HG03378 (cell line): ENCODE results near the gene OR4F15.
"Not testable (repeated sequence)": the region's sequence is repeated elsewhere in the genome, so short reads cannot be mapped to it uniquely, and the experiment has no call there.

Source experiments
- ATAC-seq: cut with Tn5 transposase; IDR thresholded peaks from one replicate; pipeline ENCODE4 v1.9.1; 2021; ENCODE audit warnings: mild to moderate bottlenecking, moderate library complexity; ENCODE audit not compliant: unreplicated experiment

The OR4F15 gene, protein sequence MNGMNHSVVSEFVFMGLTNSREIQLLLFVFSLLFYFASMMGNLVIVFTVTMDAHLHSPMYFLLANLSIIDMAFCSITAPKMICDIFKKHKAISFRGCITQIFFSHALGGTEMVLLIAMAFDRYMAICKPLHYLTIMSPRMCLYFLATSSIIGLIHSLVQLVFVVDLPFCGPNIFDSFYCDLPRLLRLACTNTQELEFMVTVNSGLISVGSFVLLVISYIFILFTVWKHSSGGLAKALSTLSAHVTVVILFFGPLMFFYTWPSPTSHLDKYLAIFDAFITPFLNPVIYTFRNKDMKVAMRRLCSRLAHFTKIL

DNA sequence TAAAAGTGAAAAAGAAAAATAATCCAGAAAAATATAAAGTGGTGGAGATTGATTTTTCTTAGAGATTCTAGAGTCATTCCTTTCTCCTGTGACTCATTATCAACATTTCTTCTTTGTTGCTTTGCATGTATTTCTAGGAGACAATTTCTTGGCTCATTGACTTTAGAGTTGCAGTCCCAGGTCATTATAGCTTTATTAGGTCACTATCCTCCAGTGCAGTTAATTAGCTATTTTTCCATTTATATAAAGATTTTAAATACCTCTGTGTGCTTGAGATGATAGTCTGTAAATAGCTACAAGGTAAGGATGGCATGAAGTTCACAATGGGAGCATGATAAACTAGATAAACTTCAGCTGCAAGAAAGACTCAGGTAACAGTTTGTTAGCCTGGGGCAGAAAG lies at the start of gene OR4F15:
OR4F15 (plus strand) TSS at position 301 of the 400 bp plus-strand sequence. CDS start 5,985 bp downstream, outside the sequence.
- no peak for ATAC-seq

DNA sequence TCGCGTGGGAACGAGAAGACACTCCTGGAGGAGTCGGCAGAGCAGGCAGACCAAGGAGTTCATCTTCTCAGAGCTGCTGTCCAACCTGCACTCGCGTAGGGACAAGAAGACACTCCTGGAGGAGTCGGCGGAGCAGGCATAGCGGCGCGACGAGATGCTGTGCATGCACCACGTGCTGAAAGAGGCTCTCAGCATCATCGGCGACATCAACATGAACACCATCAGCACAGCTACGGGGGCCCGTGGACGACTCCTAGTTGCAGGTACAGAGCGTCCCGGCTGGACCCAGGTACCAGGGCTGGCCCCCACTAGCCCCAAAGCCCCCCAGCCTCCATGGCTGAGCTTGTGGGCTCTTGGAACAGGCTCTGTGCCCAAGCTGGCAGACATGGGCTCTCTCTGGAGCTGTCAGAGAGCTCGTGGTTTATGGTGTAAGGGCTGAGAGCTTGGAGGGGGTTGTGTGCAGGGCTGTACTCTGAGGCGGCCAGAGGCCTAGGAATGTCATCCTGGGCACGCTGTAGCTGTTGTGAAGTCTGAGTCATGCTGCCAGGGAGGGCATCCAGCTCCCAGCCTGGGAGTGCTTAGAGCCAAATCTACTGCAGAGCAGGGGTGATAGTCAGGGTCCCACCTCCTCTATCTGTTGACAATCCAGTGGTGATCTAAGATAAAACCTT lies 47.2 kb upstream of the OR4F15 start:
- ATAC-seq, result not testable (repeated sequence)

DNA sequence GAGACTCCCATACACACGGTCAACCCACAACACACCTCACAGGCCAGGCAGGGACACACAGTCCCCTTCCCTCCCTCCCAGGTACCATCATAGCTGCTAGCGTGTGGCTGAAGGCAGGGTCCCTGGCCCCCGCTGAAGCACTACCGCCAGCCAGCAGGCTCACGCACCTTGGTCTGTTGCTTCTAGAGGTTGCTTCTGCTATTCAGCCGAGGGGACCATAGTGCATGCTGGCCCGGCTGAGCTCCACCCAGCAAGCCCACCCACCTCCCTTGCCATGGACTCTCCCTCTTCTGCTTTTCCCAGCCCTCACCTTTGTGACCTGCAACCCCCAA lies 46.7 kb upstream of the OR4F15 start:
- ATAC-seq, result not testable (repeated sequence)

DNA sequence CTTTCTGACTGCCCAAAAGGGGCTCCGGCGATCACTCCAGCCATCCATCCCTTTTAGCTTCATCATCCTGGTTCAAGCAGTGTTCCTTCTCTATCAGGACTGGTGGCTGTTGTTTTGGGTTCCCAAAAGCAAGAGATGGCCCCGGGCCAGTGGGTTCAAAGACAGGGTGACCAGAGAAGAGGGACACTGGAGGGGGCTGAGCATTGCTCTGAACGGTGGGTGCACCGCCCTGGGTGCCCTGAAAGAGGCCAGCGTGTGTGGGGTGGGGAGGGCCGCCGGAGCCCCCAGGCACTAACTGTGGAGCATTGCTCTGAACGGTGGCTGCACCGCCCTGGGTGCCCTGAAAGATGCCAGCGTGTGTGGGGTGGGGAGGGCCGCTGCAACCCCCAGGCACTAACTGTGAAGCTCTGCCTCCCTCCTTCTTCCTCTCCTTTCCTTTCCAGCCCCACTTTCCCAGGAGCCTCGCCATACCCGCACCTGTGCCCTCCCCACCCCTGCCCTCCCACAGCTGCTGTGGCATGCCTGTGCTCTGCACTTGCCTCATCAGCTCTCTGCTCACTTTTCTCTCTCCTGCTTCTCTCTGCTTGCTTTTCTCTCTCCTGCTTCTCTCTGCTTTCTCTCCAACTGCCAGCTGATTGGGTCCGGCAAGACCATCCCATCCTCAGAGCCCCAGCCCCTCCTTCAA lies 46.1 kb upstream of the OR4F15 start:
- no peak for ATAC-seq

DNA sequence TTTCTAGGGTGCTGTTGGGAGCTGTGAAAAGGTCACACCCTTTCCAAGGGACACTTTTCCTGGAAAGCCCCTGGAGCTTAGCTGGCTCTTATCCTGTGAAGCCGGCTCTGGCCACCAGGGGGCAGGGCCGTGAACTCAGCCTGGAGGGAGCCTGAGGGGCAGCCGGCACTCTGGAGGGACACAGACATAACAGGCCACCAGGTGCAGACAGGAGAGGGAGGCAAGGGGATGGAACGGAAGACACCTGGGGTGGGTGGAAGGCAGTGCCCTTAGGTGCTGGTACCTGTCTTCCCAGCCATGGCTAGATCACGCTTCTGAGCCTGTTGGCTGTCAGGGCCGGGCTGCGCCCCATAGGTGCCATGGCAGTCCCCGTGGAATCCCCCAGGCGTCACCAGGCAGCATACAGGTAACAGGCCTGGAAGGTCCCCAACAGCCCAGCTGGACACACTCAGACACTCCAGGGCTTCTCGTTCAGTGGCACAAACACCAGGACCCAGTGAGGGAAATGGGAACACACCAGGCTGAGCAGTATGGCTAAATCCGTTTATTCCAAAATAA lies 44.8 kb upstream of the OR4F15 start:
- not testable (repeated sequence) for ATAC-seq

DNA sequence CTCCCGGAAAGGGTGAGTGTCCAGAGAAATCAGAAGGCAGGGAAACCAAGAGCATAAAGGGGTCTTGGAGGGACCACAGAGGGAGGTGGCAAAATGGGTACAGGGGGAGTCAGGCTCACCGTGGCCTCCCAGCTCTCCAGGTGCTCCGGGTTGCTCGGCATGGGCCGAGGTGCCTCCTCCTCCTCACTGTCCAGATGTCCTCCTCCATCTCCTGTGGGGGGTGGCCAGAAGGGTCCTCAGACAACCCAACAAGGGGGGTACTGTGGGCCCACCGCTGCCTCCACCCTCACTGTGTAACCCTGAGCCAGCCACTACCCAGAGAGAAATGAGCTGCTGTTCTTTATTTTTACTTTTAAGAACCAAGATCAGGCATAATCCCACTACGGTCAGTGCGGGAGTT lies 39.1 kb upstream of the OR4F15 start:
- no peak for ATAC-seq

DNA sequence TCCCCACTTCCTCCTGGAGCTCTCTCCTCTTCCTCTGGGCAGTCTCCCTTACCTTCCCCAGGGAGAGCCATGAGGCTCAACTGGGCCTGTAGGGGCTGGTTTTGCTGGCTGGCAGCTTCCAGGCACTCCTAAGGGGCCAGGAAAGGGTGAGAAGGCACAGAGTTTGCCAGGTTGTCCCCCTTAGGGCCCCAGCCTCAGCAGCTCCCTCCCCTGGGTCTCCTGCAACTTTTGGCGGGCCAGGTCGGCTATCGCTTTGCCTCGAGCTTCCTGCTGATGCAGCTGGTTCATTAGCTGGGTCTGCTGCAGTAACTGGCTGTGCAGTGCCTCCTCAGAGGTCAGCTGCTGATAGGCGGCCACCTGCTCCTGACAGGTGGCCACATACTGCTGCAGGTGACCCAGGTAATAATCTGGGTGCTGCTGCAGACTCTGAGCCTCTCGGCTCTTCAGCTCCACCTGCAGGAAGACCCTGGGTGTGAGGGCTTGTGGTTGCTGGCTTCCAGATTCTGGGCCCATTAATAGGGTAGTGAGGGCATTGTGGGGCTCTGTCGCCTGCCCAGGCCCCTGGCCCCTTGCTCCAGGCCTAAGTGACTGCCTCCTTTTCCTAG lies 38.4 kb upstream of the OR4F15 start:
- no peak for ATAC-seq

DNA sequence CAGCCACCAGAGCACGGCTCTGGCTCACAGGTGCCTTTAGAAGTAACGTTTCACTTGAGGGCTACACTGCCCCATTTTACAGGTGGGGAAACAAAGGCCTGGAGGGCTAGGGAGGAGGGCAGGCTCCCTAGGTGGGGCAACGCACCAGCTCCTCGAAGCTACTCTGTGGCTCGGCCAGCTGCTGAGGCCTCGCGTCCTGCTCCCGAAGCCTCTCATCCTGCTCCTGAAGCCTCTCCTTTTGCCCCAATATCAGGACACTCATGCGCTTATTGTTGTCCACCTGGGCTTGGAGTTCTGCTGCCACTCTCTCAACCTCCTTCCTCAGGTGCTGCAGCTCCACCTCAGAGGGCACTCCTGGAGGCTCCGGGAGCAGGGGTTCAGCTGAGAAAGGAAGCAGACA lies 36.9 kb upstream of the OR4F15 start:
- ATAC-seq, result no peak

DNA sequence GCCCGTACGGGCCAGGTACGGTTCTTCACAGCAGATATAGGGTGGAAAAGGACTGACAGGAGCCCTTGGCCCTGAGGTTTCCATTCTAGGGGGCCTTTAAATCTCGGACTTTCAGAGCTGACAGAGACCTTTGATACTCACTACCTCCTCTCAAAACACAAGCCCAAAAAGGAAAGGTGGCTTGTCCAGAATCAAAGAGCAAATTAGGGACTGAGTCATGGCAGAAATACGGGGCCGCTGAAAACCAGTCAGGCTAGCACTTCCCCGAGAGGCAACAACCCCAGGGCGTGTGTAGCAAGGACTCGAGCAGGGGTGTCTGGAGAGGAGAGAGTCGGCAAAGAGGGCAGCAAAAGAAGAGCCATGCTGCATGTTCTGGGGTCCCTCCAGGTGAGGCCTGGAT lies 33.4 kb upstream of the OR4F15 start:
- not testable (repeated sequence) for ATAC-seq

DNA sequence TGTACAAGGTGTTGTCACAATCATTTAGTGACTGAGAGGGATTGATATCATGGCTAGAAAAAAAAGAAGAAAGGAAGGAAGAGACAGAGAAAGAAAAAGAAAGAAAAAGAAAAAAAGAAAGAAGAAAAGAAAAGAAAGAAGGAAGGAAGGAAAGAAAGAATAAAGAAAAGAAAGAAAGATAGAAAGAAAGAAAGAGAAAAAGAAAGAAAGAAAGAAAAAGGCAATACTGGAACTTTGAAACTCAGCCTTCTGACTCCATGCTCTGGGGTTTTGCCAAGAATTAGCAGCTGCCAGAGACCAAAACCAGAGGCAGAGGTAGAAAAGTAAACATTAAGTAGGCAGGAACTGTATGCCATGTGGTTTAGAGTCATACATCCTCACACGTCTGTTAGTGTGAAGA lies 31.8 kb upstream of the OR4F15 start:
- ATAC-seq, result not testable (repeated sequence)

DNA sequence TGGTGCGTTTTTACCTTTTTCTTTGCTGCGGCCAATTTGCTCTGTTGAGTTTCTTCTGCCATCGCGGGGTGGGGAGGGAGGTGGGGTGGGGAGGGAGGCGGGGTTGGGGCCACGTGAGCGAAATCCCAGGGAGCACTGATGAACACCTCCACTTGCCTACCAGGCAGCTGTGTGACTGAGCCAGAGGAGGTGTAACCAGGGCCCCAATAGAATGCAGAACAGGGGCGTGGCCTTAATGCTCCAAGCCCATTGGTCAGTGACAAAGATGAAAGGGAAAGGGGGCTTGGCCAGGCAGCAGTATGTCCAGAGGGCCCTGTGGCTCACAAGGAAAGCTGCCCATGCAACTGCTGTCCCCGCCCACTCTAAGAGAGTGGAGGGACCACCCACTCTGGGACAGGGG lies 30.1 kb upstream of the OR4F15 start:
- no peak for ATAC-seq

DNA sequence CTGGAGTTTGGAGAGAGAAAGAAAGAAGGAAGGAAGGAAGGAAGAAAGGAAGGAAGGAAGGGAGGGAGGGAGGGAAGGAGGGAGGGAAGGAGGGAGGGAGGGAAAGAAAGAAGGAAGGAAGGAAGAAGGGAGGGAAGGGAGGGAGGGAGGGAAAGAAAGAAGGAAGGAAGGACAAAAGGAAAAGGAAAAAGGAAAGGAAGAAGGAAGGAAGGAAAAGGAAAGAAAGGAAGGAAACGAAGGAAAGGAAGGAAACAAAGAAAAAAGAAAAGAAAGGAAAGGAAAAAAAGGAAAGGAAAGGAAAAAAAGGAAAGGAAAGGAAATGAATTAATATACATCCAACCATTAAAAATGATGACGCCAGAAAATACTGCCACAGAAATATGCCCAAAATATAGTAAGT lies 27.4 kb upstream of the OR4F15 start:
- no peak for ATAC-seq

DNA sequence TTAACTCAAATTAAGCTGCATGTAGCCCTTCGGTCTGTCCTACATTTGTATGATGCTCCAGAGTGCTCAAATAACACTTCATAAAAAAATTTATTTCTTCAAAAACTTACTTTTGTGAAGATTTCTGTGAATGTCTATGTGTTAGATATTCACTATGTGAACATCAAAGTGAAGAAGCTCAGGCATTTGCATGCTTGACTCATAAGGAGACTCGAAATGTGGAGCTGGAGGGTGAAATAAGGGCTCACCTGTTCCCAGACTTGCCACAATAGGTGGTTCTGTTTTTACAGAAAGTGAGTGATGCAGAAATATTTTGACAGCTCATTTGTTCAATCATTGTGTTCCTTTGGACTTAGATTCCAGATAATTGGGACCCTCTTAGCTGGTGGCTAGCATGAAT lies 25.6 kb upstream of the OR4F15 start:
- ATAC-seq, result not testable (repeated sequence)

DNA sequence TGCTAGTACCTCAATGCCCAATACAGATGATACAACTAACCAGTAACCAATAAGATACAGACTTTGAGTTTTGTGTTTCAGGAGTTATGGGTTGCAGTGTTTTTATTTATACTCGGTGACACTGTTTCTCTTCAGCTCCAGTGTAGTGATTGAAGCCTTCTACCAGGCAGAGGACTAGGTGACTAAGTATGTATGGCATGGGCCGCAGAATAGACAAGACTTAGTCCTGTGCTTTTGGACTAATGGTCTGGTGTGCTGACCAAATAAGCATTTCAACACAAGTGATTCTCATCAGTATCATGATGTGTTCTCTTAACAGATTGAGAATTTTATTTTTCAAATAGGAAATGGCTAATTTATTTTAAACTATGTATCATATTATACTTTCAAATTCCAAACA lies 24.0 kb upstream of the OR4F15 start:
- not testable (repeated sequence) for ATAC-seq

DNA sequence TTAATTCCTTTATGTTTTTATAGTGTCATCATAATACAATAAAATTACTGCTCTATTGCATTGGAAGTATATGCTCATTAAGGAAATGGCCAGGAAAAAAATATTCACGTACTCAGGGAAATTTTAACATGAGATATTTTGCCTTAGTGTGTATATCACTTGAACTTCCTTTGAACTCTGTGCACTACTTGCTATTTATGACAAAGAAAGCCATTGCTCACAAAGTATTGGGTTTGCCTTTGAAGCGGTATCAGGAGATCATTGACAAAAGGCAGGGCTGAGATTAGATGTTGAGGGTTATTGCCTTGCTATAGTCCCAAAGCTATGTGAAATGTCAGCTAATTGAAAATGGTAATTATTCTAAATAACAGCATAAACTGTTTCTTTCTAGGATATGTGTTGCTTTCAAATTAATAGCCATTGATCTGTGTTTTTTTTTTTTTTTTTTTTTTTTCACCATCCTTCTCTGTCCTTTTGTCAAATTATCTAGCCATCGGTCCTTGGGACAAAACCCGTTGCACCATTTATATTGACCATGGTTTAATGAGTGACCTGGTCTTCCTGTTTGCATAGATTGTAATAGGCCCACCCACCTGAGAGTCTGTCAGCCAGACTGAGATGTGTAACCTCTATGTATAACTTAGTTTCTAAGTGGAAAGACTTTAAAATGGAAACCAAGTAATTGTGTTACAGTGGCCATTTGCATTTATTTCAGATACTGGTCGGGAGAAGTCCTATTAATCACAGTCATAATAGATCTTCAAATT lies 23.3 kb upstream of the OR4F15 start:
- ATAC-seq, result not testable (repeated sequence)

DNA sequence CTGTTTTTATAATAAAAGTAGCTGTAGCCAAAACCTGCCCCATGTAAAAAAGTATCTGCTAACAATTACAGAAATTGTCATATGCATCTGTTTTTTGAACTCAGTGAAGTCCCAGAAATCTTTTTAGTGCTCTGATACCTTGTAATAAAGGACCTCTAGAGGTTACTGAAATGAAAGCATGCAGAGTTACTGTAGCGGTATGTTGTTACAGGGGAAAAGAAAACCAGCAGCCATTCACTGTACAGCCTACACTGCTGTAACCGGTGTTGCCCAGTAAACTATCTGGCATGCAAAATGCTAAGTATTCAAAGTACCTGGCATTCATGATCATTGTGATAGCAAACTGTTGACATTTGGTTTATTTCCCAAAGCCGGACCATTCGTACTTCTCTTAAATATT lies 21.3 kb upstream of the OR4F15 start:
- ATAC-seq, result not testable (repeated sequence)

DNA sequence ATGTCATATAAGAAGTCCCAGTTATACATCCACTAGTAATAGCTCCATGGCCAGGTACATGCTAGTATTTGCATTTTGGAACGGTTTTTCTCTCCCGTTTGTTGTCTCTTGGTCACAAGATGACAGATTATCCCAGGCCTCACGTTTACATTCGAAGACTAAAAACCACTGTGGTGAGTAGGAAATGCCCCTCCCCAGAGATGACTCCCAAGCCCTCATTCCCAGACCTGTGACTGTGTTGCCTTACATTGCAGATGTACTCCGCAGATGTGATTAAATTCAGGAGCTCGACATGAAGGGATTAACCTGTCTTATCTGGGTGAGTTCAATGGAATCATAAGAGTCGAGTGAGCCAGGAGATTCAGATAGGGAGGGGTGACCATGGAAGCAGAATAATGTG lies 18.0 kb upstream of the OR4F15 start:
- ATAC-seq, result not testable (repeated sequence)

DNA sequence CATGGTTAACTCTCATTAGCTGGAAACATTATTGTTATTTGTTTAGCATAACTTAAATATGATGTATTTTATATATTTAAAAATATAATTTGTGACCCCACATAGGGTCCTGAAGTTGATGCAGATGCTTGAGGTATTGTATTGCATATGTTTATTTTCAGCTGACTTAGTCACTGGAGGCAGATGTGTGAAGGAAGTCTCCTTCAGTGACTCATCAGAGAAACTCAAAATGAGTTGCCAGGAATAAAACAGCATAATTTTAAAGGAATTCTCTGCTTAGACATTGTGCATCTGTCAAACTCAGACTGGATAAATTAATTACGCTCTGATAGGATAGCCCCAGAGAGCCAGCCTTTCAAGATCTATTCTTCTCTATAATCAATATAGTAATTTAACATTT lies 16.5 kb upstream of the OR4F15 start:
- no peak for ATAC-seq

DNA sequence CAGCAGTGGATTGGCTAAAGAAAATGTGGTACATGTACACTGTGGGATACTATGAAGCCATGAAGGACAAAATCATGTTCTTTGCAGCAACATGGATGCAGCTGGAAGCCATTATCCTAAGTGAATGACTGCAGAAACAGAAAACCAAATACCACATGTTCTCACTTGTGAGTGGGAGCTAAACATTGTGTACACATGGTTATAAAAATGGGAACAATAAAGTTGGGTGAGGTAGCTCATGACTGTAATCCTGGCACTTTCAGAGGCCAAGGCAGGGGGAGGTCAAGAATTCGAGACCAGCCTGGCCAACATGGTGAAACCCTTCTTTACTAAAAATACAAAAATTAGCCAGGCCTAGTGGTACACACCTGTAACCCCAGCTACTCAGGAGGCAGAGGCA lies 12.3 kb upstream of the OR4F15 start:
- no peak for ATAC-seq

DNA sequence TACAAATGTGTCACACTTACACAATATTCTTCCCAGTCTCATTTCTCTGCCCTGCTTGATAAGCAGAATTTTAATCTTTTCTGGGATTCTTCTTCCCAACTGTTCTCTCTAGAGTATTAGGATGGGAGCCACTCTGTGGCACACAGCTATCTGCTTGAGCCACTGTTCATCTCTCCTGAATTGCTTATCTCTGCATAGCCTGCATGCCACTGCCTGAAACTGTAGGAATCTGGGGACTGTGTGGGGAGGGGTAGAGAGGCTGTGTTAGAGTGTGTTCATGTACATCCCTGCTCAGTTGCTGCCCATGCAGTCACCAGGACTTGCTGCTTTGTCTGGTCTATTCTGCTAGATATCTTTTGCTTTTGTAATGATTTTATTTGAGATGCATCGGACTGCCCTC lies 11.0 kb upstream of the OR4F15 start:
- ATAC-seq, result no peak

DNA sequence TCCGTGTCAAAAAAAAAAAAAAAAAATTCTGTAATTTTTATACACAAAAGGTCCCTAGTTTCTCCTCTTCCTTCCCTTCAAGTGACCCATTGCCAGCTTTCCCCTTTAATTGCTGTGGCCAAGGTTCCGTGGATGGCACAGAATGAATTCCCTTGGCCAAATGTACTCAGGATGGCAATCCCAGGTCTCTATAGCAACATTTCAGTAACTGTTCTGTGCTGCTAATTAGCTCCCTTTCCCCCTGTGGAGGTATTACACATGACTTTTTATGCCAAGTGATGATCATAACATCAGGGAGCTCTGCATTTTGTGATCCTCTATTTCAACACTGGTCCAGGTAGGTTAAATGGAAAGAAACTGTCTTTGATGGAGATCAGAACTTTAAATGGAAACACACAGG lies 8.8 kb upstream of the OR4F15 start, which contains the start of gene OR4F6:
OR4F6 (plus strand) TSS at position 301 of the 400 bp plus-strand sequence. CDS start 2,211 bp downstream, outside the sequence.
- ATAC-seq, result no peak
